WTC11 (cell line): Measurements from ENCODE around the gene IFNA1. TPM values are rescaled to one million over a fixed set of nuclear protein-coding genes. Genes with fewer than 3 reads are reported as not detected.

ENCODE experiments used
- ATAC-seq: fragments of 200-7000 bp; cut with Tn5 transposase; 2 replicates; pipeline ENCODE4 v1.10.0; 2021; ENCODE audit warnings: mild to moderate bottlenecking, moderate library complexity
- CTCF ChIA-PET: fragments of 300-600 bp; sonication (Branson Sonifier 250); formaldehyde crosslinking; loops from one replicate; lab custom pipeline; 2021; ENCODE audit warnings: antibody characterized with exemption; lab: Charles Lee
- POLR2A ChIA-PET: fragments of 350-600 bp; sonication (Branson Sonifier 250); formaldehyde crosslinking; loops from one replicate; lab custom pipeline; 2021; ENCODE audit warnings: antibody characterized with exemption; lab: Charles Lee
- DNase-seq: peaks from one replicate; pipeline ENCODE4 v3.0.0; 2021; ENCODE audit warnings: low spot score
- H3K27ac Mint-ChIP-seq: 2 replicates; pipeline ENCODE4 v1.8.0; 2021; ENCODE audit warnings: mixed read lengths
- H3K27me3 Mint-ChIP-seq: 2 replicates; pipeline ENCODE4 v1.8.0; 2021; ENCODE audit warnings: low read depth, mild to moderate bottlenecking, moderate library complexity, mixed read lengths
- H3K36me3 Mint-ChIP-seq: 2 replicates; pipeline ENCODE4 v1.8.0; 2021; ENCODE audit warnings: mixed read lengths
- H3K4me1 Mint-ChIP-seq: 2 replicates; pipeline ENCODE4 v1.8.0; 2022; ENCODE audit warnings: mixed read lengths
- H3K4me3 Mint-ChIP-seq: 2 replicates; pipeline ENCODE4 v1.8.0; 2021; ENCODE audit warnings: mild to moderate bottlenecking, moderate library complexity, mixed read lengths
- H3K9me3 Mint-ChIP-seq: 2 replicates; pipeline ENCODE4 v1.8.0; 2021; ENCODE audit warnings: mixed read lengths
- CTCF ChIP-seq: fragments of 200-600 bp; IDR thresholded peaks from 2 replicates; pipeline ENCODE4 v1.8.0; 2022; ENCODE audit warnings: antibody characterized with exemption
- ETV6 ChIP-seq: sonication (generic); formaldehyde crosslinking; IDR thresholded peaks from 2 replicates; pipeline ENCODE4 v1.8.1; 2022; ENCODE audit warnings: mild to moderate bottlenecking, missing genetic modification reagents
- GABPB1 ChIP-seq: sonication (generic); formaldehyde crosslinking; IDR thresholded peaks from 2 replicates; pipeline ENCODE4 v1.8.1; 2023; ENCODE audit warnings: mild to moderate bottlenecking, missing genetic modification reagents
- GTF2I ChIP-seq: fragments of 250-450 bp; sonication (Bioruptor Pico); conservative IDR thresholded peaks from 2 replicates; pipeline ENCODE4 v1.4.0; 2021; ENCODE audit warnings: mild to moderate bottlenecking
- IRF2 ChIP-seq: sonication (generic); formaldehyde crosslinking; IDR thresholded peaks from 2 replicates; pipeline ENCODE4 v1.8.0; 2022; ENCODE audit warnings: low read depth, missing genetic modification reagents, borderline replicate concordance
- NFATC4 ChIP-seq: fragments of 250-450 bp; sonication (Bioruptor Pico); IDR thresholded peaks from 2 replicates; pipeline ENCODE4 v1.9.0; 2021; ENCODE audit warnings: mild to moderate bottlenecking
- PRDM15 ChIP-seq: sonication (generic); formaldehyde crosslinking; IDR thresholded peaks from 2 replicates; pipeline ENCODE4 v1.8.0; 2022; ENCODE audit warnings: missing genetic modification reagents
- TCF7 ChIP-seq: sonication (generic); formaldehyde crosslinking; IDR thresholded peaks from 2 replicates; pipeline ENCODE4 v1.8.0; 2022; ENCODE audit warnings: mild to moderate bottlenecking, low read depth, missing genetic modification reagents, moderate library complexity
- ZBTB43 ChIP-seq: sonication (generic); formaldehyde crosslinking; IDR thresholded peaks from 2 replicates; pipeline ENCODE4 v1.8.1; 2023; ENCODE audit warnings: mild to moderate bottlenecking, missing genetic modification reagents
- ZMAT4 ChIP-seq: fragments of 250-450 bp; sonication (Bioruptor Pico); IDR thresholded peaks from 2 replicates; pipeline ENCODE4 v1.9.0; 2021; ENCODE audit warnings: mild to moderate bottlenecking
- ZNF138 ChIP-seq: sonication (generic); formaldehyde crosslinking; conservative IDR thresholded peaks from 2 replicates; pipeline ENCODE4 v1.8.1; 2022; ENCODE audit warnings: mild to moderate bottlenecking, moderate library complexity, missing genetic modification reagents
- total RNA-seq: library from RNA; stranded (reverse); gene quantifications from 3 replicates; pipeline ENCODE4 v1.2.3, GENCODE V29; 2021

IFNA1 gene
- total RNA-seq, 1 experiment from 2014 or later, result not detected

GRCh38 chr9:21454149-21454548 is 13.9 kb downstream of the IFNA1 start:
- Mint-ChIP-seq H3K36me3 (no peaks in the 10 kb centered on the region), H3K9me3 (0 out of 2 replicates have a peak, but pooled peaks cover 3% of the 10 kb centered on the region), H3K27me3 (peaks cover 5% of the 10 kb centered on the region), H3K4me3 (no peak overlapping the region), H3K27ac (no peak overlapping the region), H3K4me1 (peaks cover 12% of the 10 kb centered on the region)
- TF ChIP-seq GTF2I (no peak), ZBTB43 (CRISPR knock-in tag) (no peak), IRF2 (no peak), ETV6 (CRISPR knock-in tag) (no peak)
- no peak for ATAC-seq
- POLR2A ChIA-PET, result no interaction called here
- no peak for DNase-seq
- CTCF ChIA-PET, result interaction anchor here (2.0 to 3.9 kb wide), 3 partner anchors 12 to 135 kb away, joined by 6 to 34 read pairs (median 29); no protein-coding TSS in a partner anchor

GRCh38 chr9:21455320-21455719 is 15.1 kb downstream of the IFNA1 start:
- ChIA-PET CTCF (interaction anchor here (0.6 to 3.9 kb wide), 25 partner anchors 8 to 335 kb away, joined by 3 to 34 read pairs (median 5); no protein-coding TSS in a partner anchor), POLR2A (no interaction called here)
- Mint-ChIP-seq H3K27ac (no peak overlapping the region), H3K4me1 (peaks cover 12% of the 10 kb centered on the region), H3K27me3 (peaks cover 5% of the 10 kb centered on the region), H3K36me3 (no peaks in the 10 kb centered on the region), H3K4me3 (no peak overlapping the region), H3K9me3 (0 out of 2 replicates have a peak, but pooled peaks cover 3% of the 10 kb centered on the region)
- peak; percentile 25 for DNase-seq
- TF ChIP-seq GTF2I (no peak), CTCF (0 out of 2 replicates have a peak, but pooled peaks have one; percentile 31)
- ATAC-seq, result peak; percentile 97

- ChIA-PET POLR2A (no interaction called here), CTCF (no interaction called here)
- DNase-seq, result no peak
- Mint-ChIP-seq H3K9me3 (peaks cover 30% of the 10 kb centered on the region), H3K36me3 (peaks cover 16% of the 10 kb centered on the region), H3K4me1 (no peaks in the 10 kb centered on the region), H3K4me3 (no peak overlapping the region), H3K27me3 (peaks cover 10% of the 10 kb centered on the region; the same call in 1 of the 2 replicates), H3K27ac (no peak overlapping the region)
- peak; percentile 38; the same call in 1 of the 2 replicates for TF ChIP-seq GABPB1 (CRISPR knock-in tag)
- no peak for TF ChIP-seq NFATC4
- TF ChIP-seq TCF7 (CRISPR knock-in tag), result no peak
- no peak for TF ChIP-seq ZNF138 (CRISPR knock-in tag)
- no peak for ATAC-seq
These were observed 21.1 kb downstream of the IFNA1 start for GRCh38 chr9:21461377-21461776.

- no peak for DNase-seq
- ChIA-PET CTCF (interaction anchor here (0.8 to 1.5 kb wide), 6 partner anchors 18 to 313 kb away, joined by 3 to 8 read pairs (median 6); no protein-coding TSS in a partner anchor), POLR2A (no interaction called here)
- Mint-ChIP-seq H3K36me3 (peaks cover 16% of the 10 kb centered on the region), H3K9me3 (peaks cover 27% of the 10 kb centered on the region), H3K4me3 (no peak overlapping the region), H3K4me1 (no peaks in the 10 kb centered on the region), H3K27me3 (peaks cover 5% of the 10 kb centered on the region; the same call in 1 of the 2 replicates), H3K27ac (no peak overlapping the region)
- TF ChIP-seq PRDM15 (CRISPR knock-in tag) (no peak), ZMAT4 (CRISPR knock-in tag) (no peak)
- no peak for ATAC-seq
These were observed 24.9 kb downstream of the IFNA1 start for GRCh38 chr9:21465138-21465537.
